GM12872 (cell line): ENCODE results near the gene TMEM156.

ENCODE experiments used
- TF ChIP-seq, protein P1 (sequence below): IDR thresholded peaks from 3 replicates; pipeline ENCODE4 v1.5.1; 2011; ENCODE audit warnings: low read depth, mild to moderate bottlenecking, low read length, moderate library complexity; ENCODE audit not compliant: insufficient read depth

TMEM156 gene

DNA sequence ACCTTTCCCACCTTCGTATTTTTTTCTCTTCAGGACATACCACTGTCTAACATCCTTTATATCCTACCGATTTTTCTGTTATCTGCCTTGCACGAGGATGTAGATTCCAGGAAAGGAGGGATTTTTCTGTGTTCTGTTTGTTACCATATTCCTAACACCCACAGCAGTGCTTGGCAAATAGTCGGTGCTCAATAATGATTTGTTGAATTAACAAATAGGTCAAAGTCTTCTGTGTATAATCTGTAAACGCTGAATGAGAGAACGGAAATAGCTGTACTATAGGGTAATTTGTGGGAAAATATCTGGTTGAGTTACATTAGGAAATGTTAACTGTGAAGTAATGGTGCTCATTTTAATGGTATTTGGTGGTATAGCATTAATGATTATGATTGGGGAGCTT is 81.5 kb downstream of the TMEM156 start:
- TF ChIP-seq, protein P1, sequence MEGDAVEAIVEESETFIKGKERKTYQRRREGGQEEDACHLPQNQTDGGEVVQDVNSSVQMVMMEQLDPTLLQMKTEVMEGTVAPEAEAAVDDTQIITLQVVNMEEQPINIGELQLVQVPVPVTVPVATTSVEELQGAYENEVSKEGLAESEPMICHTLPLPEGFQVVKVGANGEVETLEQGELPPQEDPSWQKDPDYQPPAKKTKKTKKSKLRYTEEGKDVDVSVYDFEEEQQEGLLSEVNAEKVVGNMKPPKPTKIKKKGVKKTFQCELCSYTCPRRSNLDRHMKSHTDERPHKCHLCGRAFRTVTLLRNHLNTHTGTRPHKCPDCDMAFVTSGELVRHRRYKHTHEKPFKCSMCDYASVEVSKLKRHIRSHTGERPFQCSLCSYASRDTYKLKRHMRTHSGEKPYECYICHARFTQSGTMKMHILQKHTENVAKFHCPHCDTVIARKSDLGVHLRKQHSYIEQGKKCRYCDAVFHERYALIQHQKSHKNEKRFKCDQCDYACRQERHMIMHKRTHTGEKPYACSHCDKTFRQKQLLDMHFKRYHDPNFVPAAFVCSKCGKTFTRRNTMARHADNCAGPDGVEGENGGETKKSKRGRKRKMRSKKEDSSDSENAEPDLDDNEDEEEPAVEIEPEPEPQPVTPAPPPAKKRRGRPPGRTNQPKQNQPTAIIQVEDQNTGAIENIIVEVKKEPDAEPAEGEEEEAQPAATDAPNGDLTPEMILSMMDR, result no peak

DNA sequence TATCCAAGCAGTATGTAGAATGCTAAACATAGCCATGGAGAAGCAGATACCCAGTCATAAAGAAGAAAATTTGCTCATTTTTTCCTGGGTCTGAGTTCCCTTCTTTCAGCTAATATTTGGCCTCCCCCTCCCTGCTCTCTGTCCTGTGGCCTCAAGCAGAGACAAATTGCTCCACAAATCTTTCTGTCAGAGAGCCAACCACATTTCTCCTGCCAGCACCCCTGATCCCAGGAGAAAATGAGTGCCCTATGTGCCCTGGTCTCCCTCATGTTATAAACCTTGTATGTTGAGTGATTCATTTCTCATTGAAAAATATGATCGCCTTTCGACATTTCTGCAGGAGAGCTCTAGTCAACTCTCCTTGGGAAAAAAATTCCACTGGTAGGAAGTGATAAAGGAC is 82.0 kb downstream of the TMEM156 start:
- TF ChIP-seq, protein P1, result no peak

DNA sequence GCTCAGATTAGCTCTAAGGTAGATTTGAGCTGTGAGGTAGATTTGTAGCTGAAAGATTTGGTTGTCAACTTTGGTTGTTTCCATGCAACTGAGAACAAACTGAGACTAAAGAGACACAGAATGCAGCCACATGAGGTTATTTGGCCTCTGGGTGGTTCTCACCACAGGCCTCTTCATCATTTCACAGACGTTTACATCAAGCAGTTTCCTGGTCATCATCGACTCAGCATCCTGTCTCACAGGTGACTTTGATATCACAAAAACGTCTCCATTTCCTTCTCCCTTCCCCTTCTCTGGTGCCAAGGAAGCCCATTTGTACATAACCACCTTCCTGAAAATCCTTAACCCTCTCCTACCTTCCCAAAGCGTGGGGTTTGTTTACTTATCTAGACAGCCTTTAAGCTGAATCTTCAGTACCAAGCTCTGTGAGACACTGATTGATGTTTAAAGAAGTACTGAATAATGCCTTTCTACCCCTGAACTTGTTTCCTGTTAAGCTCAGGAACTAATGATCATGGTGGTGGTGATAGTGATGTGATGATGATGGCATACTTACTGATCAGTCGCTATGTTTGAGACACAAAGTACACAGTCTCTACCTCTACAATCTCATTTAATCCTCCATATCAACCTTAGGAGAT is 82.7 kb downstream of the TMEM156 start:
- TF ChIP-seq, protein P1, result no peak

DNA sequence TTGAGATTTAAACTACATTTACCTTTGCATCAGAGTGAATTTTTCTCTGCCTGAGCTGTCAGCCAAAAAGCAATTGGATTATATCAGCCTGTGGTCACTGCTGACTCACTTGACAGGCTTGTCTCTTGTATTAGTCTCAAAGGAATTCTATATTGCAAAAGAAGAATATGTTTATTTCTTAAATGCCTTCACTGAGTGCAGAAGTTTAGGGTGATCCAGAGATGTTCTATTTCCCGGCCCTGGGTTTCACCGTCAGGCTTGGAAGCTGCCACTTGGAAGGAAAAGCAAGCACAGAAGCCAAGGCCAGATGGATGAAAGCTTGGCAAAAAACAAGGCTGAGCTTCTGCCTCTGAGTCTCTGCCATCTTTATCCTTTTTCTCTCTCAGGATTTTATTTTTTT is 83.7 kb downstream of the TMEM156 start:
- TF ChIP-seq, protein P1, result no peak

DNA sequence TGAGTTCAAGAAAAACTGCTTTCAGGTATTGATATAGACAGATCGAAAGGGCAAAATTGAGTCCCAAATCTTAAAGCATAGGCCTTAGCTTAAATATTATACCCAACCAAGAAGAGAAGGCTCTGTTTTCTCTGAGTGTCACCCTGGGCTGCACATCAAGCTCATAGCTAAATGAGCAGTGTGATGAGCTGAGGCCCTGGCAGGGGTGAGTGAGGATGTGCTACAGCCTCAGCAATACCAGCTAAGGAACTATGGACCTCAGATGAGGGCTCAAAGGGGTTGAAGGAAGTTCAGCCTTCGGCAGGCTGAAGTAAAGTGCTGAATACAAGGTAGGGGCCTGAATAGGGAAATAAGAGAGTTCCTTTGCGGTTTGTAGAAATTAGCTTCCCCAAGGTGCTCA is 85.3 kb downstream of the TMEM156 start:
- TF ChIP-seq, protein P1, result no peak

- TF ChIP-seq, protein P1, result no peak
Measured at GRCh38 chr4:38944440-38944839, 87.8 kb downstream of the TMEM156 start.

GRCh38 chr4:38943343-38943742 is 88.9 kb downstream of the TMEM156 start:
- TF ChIP-seq, protein P1, result no peak
